ENCODE measurements around the gene LRRC17. TPM values are rescaled to one million over a fixed set of nuclear protein-coding genes. Genes with fewer than 3 reads are reported as not detected.
"Not testable (repeated sequence)": the region's sequence is repeated elsewhere in the genome, so short reads cannot be mapped to it uniquely, and the experiment has no call there.

The LRRC17 gene
- total RNA-seq, 2 donors from 2014 or later: 2.0 to 2.9 TPM

- H3K4me1 ChIP-seq: no peaks in the 10 kb centered on the region
- H3K27me3 ChIP-seq: no peaks in the 10 kb centered on the region
- no peak overlapping the region for H3K4me3 ChIP-seq
- DNase-seq (no peak), ATAC-seq (no peak)
- H3K9me3 ChIP-seq: no peaks in the 10 kb centered on the region
- no peak overlapping the region for H3K27ac ChIP-seq
- intact Hi-C loops (cut with DNase I): no loop called here
- 60 to 69% methylated on average over 3 of the region's 3 CpGs for WGBS, 2 donors
- H3K36me3 ChIP-seq (replicated peaks in 1 of 2; ENCODE audit: insufficient read depth in 1 of 2, low read depth in 2 of 2): no peaks in the 10 kb centered on the region
- TF ChIP-seq POLR2A (IDR thresholded peaks at IDR 0.05) (no peak), CTCF (IDR thresholded peaks at IDR 0.05) (no peak)
Measured at GRCh38 chr7:102895602-102896001, 17.2 kb upstream of the LRRC17 start.

GRCh38 chr7:102896585-102896984, 16.2 kb upstream of the LRRC17 start:
- Histone ChIP-seq H3K27ac (no peak overlapping the region), H3K4me3 (no peak overlapping the region), H3K36me3 (replicated peaks in 1 of 2; ENCODE audit: insufficient read depth in 1 of 2, low read depth in 2 of 2) (no peaks in the 10 kb centered on the region), H3K4me1 (no peaks in the 10 kb centered on the region), H3K27me3 (no peaks in the 10 kb centered on the region), H3K9me3 (no peaks in the 10 kb centered on the region)
- intact Hi-C loops (cut with DNase I): no loop called here
- TF ChIP-seq POLR2A (IDR thresholded peaks at IDR 0.05): no peak
- no peak for TF ChIP-seq CTCF (IDR thresholded peaks at IDR 0.05)
- ATAC-seq: no peak
- DNase-seq: no peak

GRCh38 chr7:102897211-102897631, 15.6 kb upstream of the LRRC17 start:
- 50% methylated on average over 2 of the region's 2 CpGs for WGBS, 2 donors
- no peak for ATAC-seq
- no peak for DNase-seq
- no peak overlapping the region for H3K4me3 ChIP-seq
- H3K9me3 ChIP-seq: no peaks in the 10 kb centered on the region
- H3K4me1 ChIP-seq: no peaks in the 10 kb centered on the region
- no peaks in the 10 kb centered on the region for H3K27me3 ChIP-seq
- H3K27ac ChIP-seq: no peak overlapping the region
- TF ChIP-seq POLR2A (IDR thresholded peaks at IDR 0.05) (no peak), CTCF (IDR thresholded peaks at IDR 0.05) (no peak)
- H3K36me3 ChIP-seq (replicated peaks in 1 of 2; ENCODE audit: insufficient read depth in 1 of 2, low read depth in 2 of 2): no peaks in the 10 kb centered on the region
- intact Hi-C loops (cut with DNase I): no loop called here

GRCh38 chr7:102897856-102898531, 14.8 kb upstream of the LRRC17 start:
- WGBS, 2 donors: 79 to 83% methylated on average over 5 of the region's 5 CpGs
- no peak overlapping the region for H3K4me3 ChIP-seq
- ATAC-seq (no peak), DNase-seq (peak in 1 of 4 donors; percentile 14)
- no peaks in the 10 kb centered on the region for H3K4me1 ChIP-seq
- H3K27ac ChIP-seq: no peak overlapping the region
- H3K36me3 ChIP-seq (replicated peaks in 1 of 2; ENCODE audit: insufficient read depth in 1 of 2, low read depth in 2 of 2): no peaks in the 10 kb centered on the region
- intact Hi-C loops (cut with DNase I): no loop called here
- H3K9me3 ChIP-seq: no peaks in the 10 kb centered on the region
- H3K27me3 ChIP-seq: no peaks in the 10 kb centered on the region
- TF ChIP-seq CTCF (IDR thresholded peaks at IDR 0.05) (no peak), POLR2A (IDR thresholded peaks at IDR 0.05) (no peak)

- no peaks in the 10 kb centered on the region for H3K9me3 ChIP-seq
- no peaks in the 10 kb centered on the region for H3K36me3 ChIP-seq (replicated peaks in 1 of 2; ENCODE audit: insufficient read depth in 1 of 2, low read depth in 2 of 2)
- intact Hi-C loops (cut with DNase I): no loop called here
- DNase-seq (no peak), ATAC-seq (no peak)
- 73 to 93% methylated on average over 5 of the region's 5 CpGs for WGBS, 2 donors
- no peak overlapping the region for H3K27ac ChIP-seq
- H3K4me1 ChIP-seq: no peaks in the 10 kb centered on the region
- no peak overlapping the region for H3K4me3 ChIP-seq
- no peaks in the 10 kb centered on the region for H3K27me3 ChIP-seq
- TF ChIP-seq POLR2A (IDR thresholded peaks at IDR 0.05) (no peak), CTCF (IDR thresholded peaks at IDR 0.05) (no peak)
Measured at GRCh38 chr7:102898532-102898859, 14.3 kb upstream of the LRRC17 start.

GRCh38 chr7:102902052-102902451, 10.7 kb upstream of the LRRC17 start:
- H3K27ac ChIP-seq; H3K4me1 ChIP-seq; H3K36me3 ChIP-seq (replicated peaks in 1 of 2; ENCODE audit: insufficient read depth in 1 of 2, low read depth in 2 of 2); H3K4me3 ChIP-seq; ATAC-seq; H3K27me3 ChIP-seq; DNase-seq; H3K9me3 ChIP-seq; intact Hi-C loops (cut with DNase I): not testable (repeated sequence)
- 62 to 64% methylated on average over 2 of the region's 2 CpGs for WGBS, 2 donors

- H3K4me3 ChIP-seq; H3K36me3 ChIP-seq (replicated peaks in 1 of 2; ENCODE audit: insufficient read depth in 1 of 2, low read depth in 2 of 2); H3K27ac ChIP-seq; intact Hi-C loops (cut with DNase I); H3K27me3 ChIP-seq; H3K9me3 ChIP-seq; ATAC-seq; DNase-seq; H3K4me1 ChIP-seq: not testable (repeated sequence)
- 88 to 90% methylated on average over 1 of the region's 1 CpG for WGBS, 2 donors
Measured at GRCh38 chr7:102903576-102903975, 9.2 kb upstream of the LRRC17 start.

Data from body of pancreas (tissue), 4 donors.